ENCODE measurements around the gene S100A14. TPM values are rescaled to one million over a fixed set of nuclear protein-coding genes. Genes with fewer than 3 reads are reported as not detected.

Gene S100A14
- total and polyA plus RNA-seq, 2 of the 13 experiments (the other 11 are each of a cell fraction or from before 2014, with no cell fraction given) = 1.4 to 7.7 TPM

- no peak; the same call in 1 of the 2 replicates for TF ChIP-seq TGIF2 (CRISPR knock-in tag; IDR thresholded peaks at IDR 0.05)
- TF ChIP-seq RXRA (CRISPR knock-in tag; IDR thresholded peaks at IDR 0.05) = peak; percentile 39; the same call in 1 of the 2 replicates
- TF ChIP-seq RARA (CRISPR knock-in tag; IDR thresholded peaks at IDR 0.05) = no peak
- TF ChIP-seq ZNF775 (CRISPR knock-in tag; IDR thresholded peaks at IDR 0.05; ENCODE audit: borderline replicate concordance) = no peak
- TF ChIP-seq ATAD3A (CRISPR knock-in tag; IDR thresholded peaks at IDR 0.05) = no peak
- TF ChIP-seq TCF12 (IDR thresholded peaks at IDR 0.05) = no peak
- TF ChIP-seq TCF12 (CRISPR knock-in tag; IDR thresholded peaks at IDR 0.05) = peak; percentile 47; the same call in 1 of the 2 replicates
- TF ChIP-seq LCORL (IDR thresholded peaks at IDR 0.05) = no peak
- peak; percentile 80 for TF ChIP-seq LCORL (CRISPR knock-in tag; IDR thresholded peaks at IDR 0.05)
- TF ChIP-seq REST (IDR thresholded peaks at IDR 0.05; ENCODE audit: borderline replicate concordance in 1 of 2, low read depth in 1 of 2, low read length in 2 of 2) = peak in 1 of 2 experiments; percentile 50; a peak in 1 of 4 replicates
- TF ChIP-seq SNAI1 (CRISPR knock-in tag; IDR thresholded peaks at IDR 0.05; ENCODE audit: borderline replicate concordance) = no peak
- TF ChIP-seq HNRNPH1 (optimal IDR thresholded peaks at IDR 0.05; ENCODE audit: low read depth, low read length) = no peak
- TF ChIP-seq ZNF549 (CRISPR knock-in tag; IDR thresholded peaks at IDR 0.05) = no peak
- TF ChIP-seq WIZ (CRISPR knock-in tag; IDR thresholded peaks at IDR 0.05) = no peak
- no peak for TF ChIP-seq TMF1 (CRISPR knock-in tag; IDR thresholded peaks at IDR 0.05; ENCODE audit: low read depth)
- no peak for TF ChIP-seq ZNF253 (CRISPR knock-in tag; IDR thresholded peaks at IDR 0.05; ENCODE audit: borderline replicate concordance)
- TF ChIP-seq ZNF747 (CRISPR knock-in tag; IDR thresholded peaks at IDR 0.05; ENCODE audit: borderline replicate concordance) = no peak
- no peak for TF ChIP-seq KLF13 (CRISPR knock-in tag; IDR thresholded peaks at IDR 0.05)
- TF ChIP-seq, protein P1, sequence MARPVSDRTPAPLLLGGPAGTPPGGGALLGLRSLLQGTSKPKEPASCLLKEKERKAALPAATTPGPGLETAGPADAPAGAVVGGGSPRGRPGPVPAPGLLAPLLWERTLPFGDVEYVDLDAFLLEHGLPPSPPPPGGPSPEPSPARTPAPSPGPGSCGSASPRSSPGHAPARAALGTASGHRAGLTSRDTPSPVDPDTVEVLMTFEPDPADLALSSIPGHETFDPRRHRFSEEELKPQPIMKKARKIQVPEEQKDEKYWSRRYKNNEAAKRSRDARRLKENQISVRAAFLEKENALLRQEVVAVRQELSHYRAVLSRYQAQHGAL (CRISPR knock-in tag; IDR thresholded peaks at IDR 0.05; ENCODE audit: not compliant biosample characterization) = no peak
- TF ChIP-seq ZNF329 (CRISPR knock-in tag; IDR thresholded peaks at IDR 0.05; ENCODE audit: low read depth) = peak; percentile 64; the same call in 1 of the 2 replicates
- TF ChIP-seq ZNF468 (CRISPR knock-in tag; IDR thresholded peaks at IDR 0.05) = no peak
- TF ChIP-seq HMGXB4 (CRISPR knock-in tag; IDR thresholded peaks at IDR 0.05; ENCODE audit: borderline replicate concordance in 1 of 2, low read depth in 1 of 2) = peak; percentile 57 to 59; a peak in 2 of 4 replicates
- 0 out of 2 replicates have a peak, but pooled peaks have one; percentile 23 for TF ChIP-seq ZNF335 (CRISPR knock-in tag; IDR thresholded peaks at IDR 0.05)
- no peak for TF ChIP-seq NFE2L1 (CRISPR knock-in tag; IDR thresholded peaks at IDR 0.05; ENCODE audit: borderline replicate concordance)
Measured at GRCh38 chr1:153658400-153659174, 42.5 kb upstream of the S100A14 start, which contains the start of gene SNAPIN (continued).

Data from HepG2 (cell line).